ENCODE results near the gene RBM19. TPM values are rescaled to one million over a fixed set of nuclear protein-coding genes. Genes with fewer than 3 reads are reported as not detected.

The RBM19 gene
- total and polyA plus RNA-seq, 2 of the 4 experiments (the other 2 are of a cell fraction): 18.7 to 19.2 TPM

DNA sequence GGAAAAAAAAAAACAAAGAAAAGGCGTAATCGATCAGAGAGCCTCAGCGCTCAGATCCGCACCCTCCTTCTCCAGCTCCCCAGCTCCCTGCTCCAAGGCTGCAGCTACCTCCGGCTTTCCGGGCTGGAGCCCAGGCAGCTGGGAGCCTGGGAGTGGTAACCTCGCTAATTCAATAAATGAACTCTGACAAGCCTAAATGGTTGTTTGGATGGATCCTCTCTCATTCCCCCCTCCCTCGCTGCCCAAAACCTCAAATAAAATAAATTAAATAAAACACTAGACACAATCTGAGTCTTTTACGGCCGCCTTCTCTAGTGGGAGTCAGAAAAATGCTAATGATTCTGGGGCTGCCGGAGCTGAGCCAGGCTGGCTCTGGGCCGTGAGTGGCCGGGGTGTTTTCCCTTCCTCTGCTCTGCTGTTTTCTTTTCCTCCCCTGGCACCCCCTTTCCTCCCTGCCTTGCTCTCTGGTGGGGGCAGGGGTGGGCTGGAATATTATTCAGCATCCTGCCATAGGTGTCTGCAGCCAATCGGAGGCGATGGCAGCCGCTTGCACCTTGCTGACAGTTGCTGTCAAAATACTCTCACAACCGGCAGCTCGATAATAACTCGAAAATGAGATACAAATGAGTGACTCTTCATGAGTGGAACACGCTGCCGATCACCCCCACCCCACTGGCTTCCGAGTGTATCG lies 76.1 kb downstream of the RBM19 start:
- Histone ChIP-seq H4K20me1 (ENCODE audit: insufficient read depth, low read length) (no peaks in the 10 kb centered on the region), H2BK120ac (ENCODE audit: low read depth, low read length) (no peak overlapping the region), H3K23ac (ENCODE audit: low read depth, low read length) (no peak overlapping the region), H2BK15ac (ENCODE audit: low read depth, low read length) (no peak overlapping the region), H3K4me1 (ENCODE audit: control insufficient read depth, insufficient read depth, low read length) (no peaks in the 10 kb centered on the region), H3K9me1 (ENCODE audit: insufficient read depth, low read length) (no peaks in the 10 kb centered on the region; the same call in 1 of the 2 replicates), H3K27ac (ENCODE audit: insufficient read depth, low read length) (no peak overlapping the region), H3K36me3 (ENCODE audit: control insufficient read depth, insufficient read depth, low read length) (no peaks in the 10 kb centered on the region), H3K56ac (ENCODE audit: extremely low read depth, insufficient read depth, low read length) (no peak overlapping the region), H3K9ac (ENCODE audit: low read depth, low read length) (no peak overlapping the region), H3K4me2 (ENCODE audit: low read depth, low read length) (no peak overlapping the region), H4K8ac (ENCODE audit: low read depth in 2 of 2, low read length in 2 of 2) (no peak overlapping the region), H2BK5ac (ENCODE audit: low read depth, low read length, poor library complexity, severe bottlenecking) (no peak overlapping the region), H3K79me1 (ENCODE audit: low read depth in 1 of 2, low read length in 2 of 2) (no peaks in the 10 kb centered on the region), H4K91ac (ENCODE audit: insufficient read depth, low read depth, low read length) (no peak overlapping the region), H3K27me3 (ENCODE audit: control insufficient read depth, insufficient read depth, low read length) (no peaks in the 10 kb centered on the region), H3K4me3 (ENCODE audit: insufficient read depth, low read depth, low read length) (no peak overlapping the region), H4K5ac (ENCODE audit: low read depth, low read length) (no peak overlapping the region), H2AFZ (replicated peaks; ENCODE audit: low read length, poor library complexity) (no peak overlapping the region), H2BK20ac (ENCODE audit: low read depth, low read length) (no peak overlapping the region), H3K4ac (ENCODE audit: low read depth, low read length) (no peak overlapping the region), H3K9me3 (ENCODE audit: control insufficient read depth, insufficient read depth, low read length) (no peaks in the 10 kb centered on the region), H3K18ac (ENCODE audit: low read depth, low read length) (no peak overlapping the region), H2AK5ac (ENCODE audit: low read depth, low read length) (no peak overlapping the region), H3K14ac (replicated peaks; ENCODE audit: low read depth, low read length) (no peak overlapping the region), H2AK9ac (replicated peaks; ENCODE audit: low read depth, low read length, poor library complexity) (no peak overlapping the region)
- DNase-seq (no peak), ATAC-seq (ENCODE audit: low read depth) (0 out of 2 replicates have a peak, but pooled peaks have one; percentile 33)
- ChIA-PET CTCF (interaction anchor here (1.2 kb wide), 1 partner anchor 10 kb away, joined by 3 read pairs; no protein-coding TSS in a partner anchor), POLR2A (ENCODE audit: unreplicated experiment) (no interaction called here)
- TF ChIP-seq RAD21 (IDR thresholded peaks at IDR 0.05; ENCODE audit: low read length) (no peak), NFE2L2 (IDR thresholded peaks at IDR 0.05; ENCODE audit: low read depth, low read length) (no peak), RCOR1 (IDR thresholded peaks at IDR 0.05; ENCODE audit: insufficient replicate concordance, low read length) (no peak), CHD1 (IDR thresholded peaks at IDR 0.05; ENCODE audit: low read depth, low read length) (no peak), SMC3 (IDR thresholded peaks at IDR 0.05; ENCODE audit: low read depth, low read length) (no peak), MAZ (IDR thresholded peaks at IDR 0.05; ENCODE audit: borderline replicate concordance, low read depth, low read length) (no peak), CEBPB (IDR thresholded peaks at IDR 0.05; ENCODE audit: low read depth, low read length) (no peak), POLR2A (IDR thresholded peaks at IDR 0.05; ENCODE audit: low read depth, low read length) (no peak), MXI1 (IDR thresholded peaks at IDR 0.05; ENCODE audit: borderline replicate concordance, low read depth, low read length) (no peak), FOS (IDR thresholded peaks at IDR 0.05; ENCODE audit: low read depth, low read length) (no peak), RFX5 (IDR thresholded peaks at IDR 0.05; ENCODE audit: low read depth, low read length) (no peak), BHLHE40 (IDR thresholded peaks at IDR 0.05; ENCODE audit: low read depth, low read length) (no peak), CTCF (conservative IDR thresholded peaks at IDR 0.05; ENCODE audit: low read depth, low read length) (no peak), MAFK (IDR thresholded peaks at IDR 0.05; ENCODE audit: low read depth, low read length) (no peak)
- TF ChIP-seq, protein P1, sequence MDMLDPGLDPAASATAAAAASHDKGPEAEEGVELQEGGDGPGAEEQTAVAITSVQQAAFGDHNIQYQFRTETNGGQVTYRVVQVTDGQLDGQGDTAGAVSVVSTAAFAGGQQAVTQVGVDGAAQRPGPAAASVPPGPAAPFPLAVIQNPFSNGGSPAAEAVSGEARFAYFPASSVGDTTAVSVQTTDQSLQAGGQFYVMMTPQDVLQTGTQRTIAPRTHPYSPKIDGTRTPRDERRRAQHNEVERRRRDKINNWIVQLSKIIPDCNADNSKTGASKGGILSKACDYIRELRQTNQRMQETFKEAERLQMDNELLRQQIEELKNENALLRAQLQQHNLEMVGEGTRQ (IDR thresholded peaks at IDR 0.05; ENCODE audit: low read depth, low read length): no peak
- TF ChIP-seq, protein P2, sequence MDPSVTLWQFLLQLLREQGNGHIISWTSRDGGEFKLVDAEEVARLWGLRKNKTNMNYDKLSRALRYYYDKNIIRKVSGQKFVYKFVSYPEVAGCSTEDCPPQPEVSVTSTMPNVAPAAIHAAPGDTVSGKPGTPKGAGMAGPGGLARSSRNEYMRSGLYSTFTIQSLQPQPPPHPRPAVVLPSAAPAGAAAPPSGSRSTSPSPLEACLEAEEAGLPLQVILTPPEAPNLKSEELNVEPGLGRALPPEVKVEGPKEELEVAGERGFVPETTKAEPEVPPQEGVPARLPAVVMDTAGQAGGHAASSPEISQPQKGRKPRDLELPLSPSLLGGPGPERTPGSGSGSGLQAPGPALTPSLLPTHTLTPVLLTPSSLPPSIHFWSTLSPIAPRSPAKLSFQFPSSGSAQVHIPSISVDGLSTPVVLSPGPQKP (IDR thresholded peaks at IDR 0.05; ENCODE audit: borderline replicate concordance, low read depth, low read length): no peak
- no CpG with 5 or more reads among the region's 23 CpGs for WGBS, 2 experiments (ENCODE audit: extremely low coverage in 2 of 2, insufficient read length in 1 of 2)
- in situ Hi-C loops (cut with MboI; ENCODE audit: low sequenced_read_pairs) (no loop called here), intact Hi-C loops (cut with micrococcal nuclease) (no loop called here), dilution Hi-C loops (cut with HindIII; ENCODE audit: low sequenced_read_pairs, unreplicated experiment) (no loop called here)
- BruUV-seq (replicated peaks): no TSS peak
